Measurements from ENCODE around the gene TAC3. TPM values are rescaled to one million over a fixed set of nuclear protein-coding genes. Genes with fewer than 3 reads are reported as not detected.

Gene TAC3
- total RNA-seq, 1 donor from 2014 or later, result not detected

- H3K4me1 ChIP-seq, result no peaks in the 10 kb centered on the region
- H3K27ac ChIP-seq, result no peak overlapping the region
- no peaks in the 10 kb centered on the region for H3K27me3 ChIP-seq
- DNase-seq (ENCODE audit: low spot score in 2 of 2), result no peak
- intact Hi-C loops (cut with DNase I), result no loop called here
- peaks cover 26 to 58% of the 10 kb centered on the region in 2 donors for H3K36me3 ChIP-seq
- H3K4me3 ChIP-seq, result no peak overlapping the region
- TF ChIP-seq CTCF (IDR thresholded peaks at IDR 0.05), result no peak
- H3K9me3 ChIP-seq, result no peaks in the 10 kb centered on the region
These were observed 16.9 kb downstream of the TAC3 start for GRCh38 chr12:56999456-56999855.

- Histone ChIP-seq H3K4me1 (no peaks in the 10 kb centered on the region), H3K27ac (no peak overlapping the region), H3K27me3 (no peaks in the 10 kb centered on the region), H3K4me3 (no peak overlapping the region), H3K36me3 (peaks cover 21 to 53% of the 10 kb centered on the region in 2 donors), H3K9me3 (no peaks in the 10 kb centered on the region)
- intact Hi-C loops (cut with DNase I), result no loop called here
- no peak for TF ChIP-seq CTCF (IDR thresholded peaks at IDR 0.05)
- DNase-seq (ENCODE audit: low spot score in 2 of 2), result no peak
These were observed 17.3 kb downstream of the TAC3 start for GRCh38 chr12:56998981-56999380.

GRCh38 chr12:56998316-56998715, 18.0 kb downstream of the TAC3 start:
- no peak overlapping the region for H3K4me3 ChIP-seq
- intact Hi-C loops (cut with DNase I), result no loop called here
- H3K36me3 ChIP-seq, result peaks cover 14 to 47% of the 10 kb centered on the region in 2 donors
- no peaks in the 10 kb centered on the region for H3K27me3 ChIP-seq
- no peak overlapping the region for H3K27ac ChIP-seq
- H3K4me1 ChIP-seq, result no peaks in the 10 kb centered on the region
- no peaks in the 10 kb centered on the region for H3K9me3 ChIP-seq
- DNase-seq (ENCODE audit: low spot score in 2 of 2), result no peak
- TF ChIP-seq CTCF (IDR thresholded peaks at IDR 0.05), result no peak

GRCh38 chr12:56996793-56997545, 19.4 kb downstream of the TAC3 start:
- H3K4me1 ChIP-seq, result no peaks in the 10 kb centered on the region
- H3K27me3 ChIP-seq, result no peaks in the 10 kb centered on the region
- DNase-seq (ENCODE audit: low spot score in 2 of 2), result no peak
- TF ChIP-seq CTCF (IDR thresholded peaks at IDR 0.05), result no peak
- H3K36me3 ChIP-seq, result peaks cover 2 to 33% of the 10 kb centered on the region in 2 donors
- H3K4me3 ChIP-seq, result no peak overlapping the region
- no peak overlapping the region for H3K27ac ChIP-seq
- H3K9me3 ChIP-seq, result no peaks in the 10 kb centered on the region
- intact Hi-C loops (cut with DNase I), result no loop called here

GRCh38 chr12:56995930-56996496, 20.3 kb downstream of the TAC3 start:
- intact Hi-C loops (cut with DNase I), result no loop called here

More at GRCh38 chr12:56995930-56996496, 20.3 kb downstream of the TAC3 start:
- H3K4me3 ChIP-seq, result no peak overlapping the region
- H3K27me3 ChIP-seq, result no peaks in the 10 kb centered on the region
- no peak overlapping the region for H3K27ac ChIP-seq
- peaks cover 0 to 31% of the 10 kb centered on the region in 2 donors for H3K36me3 ChIP-seq
- H3K4me1 ChIP-seq, result no peaks in the 10 kb centered on the region
- H3K9me3 ChIP-seq, result no peaks in the 10 kb centered on the region
- no peak for TF ChIP-seq CTCF (IDR thresholded peaks at IDR 0.05)
- no peak for DNase-seq (ENCODE audit: low spot score in 2 of 2)

All from ascending aorta (tissue), 2 donors.